HCT116 (cell line): ENCODE results near the gene FGF14. TPM values are rescaled to one million over a fixed set of nuclear protein-coding genes. Genes with fewer than 3 reads are reported as not detected.

ENCODE experiments used
- ATAC-seq: fragments of 200-7000 bp; cut with Tn5 transposase; 2 replicates; pipeline ENCODE4 v1.9.1; 2020; ENCODE audit warnings: mild to moderate bottlenecking, moderate library complexity
- BruUV-seq: library from RNA; stranded (reverse); fragments of 400-500 nt; replicated peaks from 2 replicates; lab custom pipeline; 2021; lab: Mats Ljungman, UMichigan
- CTCF ChIA-PET: fragments of 300-600 bp; sonication (Branson Sonifier 250); formaldehyde crosslinking; loops from one replicate; lab custom pipeline; 2021; ENCODE audit warnings: antibody characterized with exemption; lab: Charles Lee
- POLR2A ChIA-PET: fragments of 300-600, 350-600 bp; sonication (Branson Sonifier 250); formaldehyde crosslinking; loops from one replicate; lab custom pipeline; 2021; ENCODE audit warnings: antibody characterized with exemption; lab: Charles Lee
- RAD21 ChIA-PET, 2 experiments: fragments of 300-600 bp; sonication (Branson Sonifier 250); formaldehyde crosslinking; loops; one replicate each; lab custom pipeline; 2023; ENCODE audit warnings: low total read pairs in 2 of 2; ENCODE audit not compliant: uncharacterized antibody in 2 of 2, unreplicated experiment in 2 of 2, low non-redundant PET in 1 of 2; lab: Charles Lee
- DNase-seq: peaks from one replicate; pipeline ENCODE4 v3.0.0-alpha.2; 2010; ENCODE audit warnings: low read depth, low spot score
- H2AFZ ChIP-seq: fragments of 200-600 bp; shearing (Covaris generic), sonication (generic); 2 replicates; pipeline ENCODE4 v1.6.1; 2017; ENCODE audit warnings: low read depth, mixed run types, mixed read lengths, antibody characterized with exemption, low read length; ENCODE audit not compliant: poor library complexity, severe bottlenecking
- H3K27ac ChIP-seq: 2 replicates; pipeline ENCODE4 v1.5.1; 2012; ENCODE audit warnings: low read depth, low read length
- H3K27me3 ChIP-seq: fragments of 200-600 bp; sonication (generic); 2 replicates; pipeline ENCODE4 v1.6.1; 2016; ENCODE audit warnings: mixed run types, low read length, mixed read lengths; ENCODE audit not compliant: insufficient read depth
- H3K36me3 ChIP-seq, 2 experiments: fragments of 200-500 bp in 1 of 2; fragments of 200-600 bp in 1 of 2; sonication (Bioruptor generic) in 1 of 2; sonication (generic) in 1 of 2; 2 replicates each; pipeline versions ENCODE4 v1.5.1 to v1.6.1; 2014 to 2016; ENCODE audit warnings: low read length in 2 of 2, inconsistent platforms in 1 of 2, mixed read lengths in 1 of 2, mixed run types in 1 of 2; ENCODE audit not compliant: insufficient read depth in 2 of 2, control insufficient read depth in 1 of 2
- H3K4me1 ChIP-seq, 2 experiments: fragments of 200-600 bp in 1 of 2; sonication (generic) in 1 of 2; 2 replicates each; pipeline versions ENCODE4 v1.5.1 to v1.6.1; 2012 to 2017; ENCODE audit warnings: low read length in 2 of 2, inconsistent platforms in 1 of 2, mild to moderate bottlenecking in 1 of 2, mixed read lengths in 1 of 2, mixed run types in 1 of 2, moderate library complexity in 1 of 2; ENCODE audit not compliant: insufficient read depth in 2 of 2, control insufficient read depth in 1 of 2
- H3K4me2 ChIP-seq: fragments of 200-600 bp; sonication (generic); 2 replicates; pipeline ENCODE4 v1.6.1; 2017; ENCODE audit warnings: mixed run types, low read length, mixed read lengths
- H3K4me3 ChIP-seq, 2 experiments: fragments of 200-600 bp in 1 of 2; sonication (generic) in 1 of 2; replicated peaks in 1 of 2; 2 replicates each; pipeline ENCODE4 v1.5.1; 2011 to 2016; ENCODE audit warnings: low read length in 2 of 2, control low read depth in 1 of 2, low read depth in 1 of 2, mild to moderate bottlenecking in 1 of 2, mixed read lengths in 1 of 2, mixed run types in 1 of 2
- H3K79me2 ChIP-seq: fragments of 200-600 bp; sonication (generic); 2 replicates; pipeline ENCODE4 v1.6.1; 2017; ENCODE audit warnings: mild to moderate bottlenecking, mixed run types, low read length, moderate library complexity, mixed read lengths; ENCODE audit not compliant: insufficient read depth
- H3K9ac ChIP-seq: fragments of 200-600 bp; sonication (generic); 2 replicates; pipeline ENCODE4 v1.6.1; 2016; ENCODE audit warnings: low read length, mixed read lengths
- H3K9me2 ChIP-seq: fragments of 200-600 bp; sonication (generic), shearing (Covaris generic); 2 replicates; pipeline ENCODE4 v1.6.1; 2017; ENCODE audit warnings: mixed run types, mild to moderate bottlenecking, moderate library complexity; ENCODE audit not compliant: insufficient read depth
- H3K9me3 ChIP-seq, 2 experiments: fragments of 200-500 bp in 1 of 2; fragments of 200-600 bp in 1 of 2; sonication (Bioruptor generic) in 1 of 2; sonication (generic) in 1 of 2; 2 replicates each; pipeline ENCODE4 v1.6.1; 2014 to 2017; ENCODE audit warnings: low read length in 2 of 2, mixed read lengths in 2 of 2, inconsistent platforms in 1 of 2, low read depth in 1 of 2, mild to moderate bottlenecking in 1 of 2, mixed run types in 1 of 2, moderate library complexity in 1 of 2; ENCODE audit not compliant: control insufficient read depth in 1 of 2, insufficient read depth in 1 of 2
- H4K20me1 ChIP-seq: fragments of 200-600 bp; sonication (generic), shearing (Covaris generic); 2 replicates; pipeline ENCODE4 v1.6.1; 2017; ENCODE audit warnings: mixed run types, mild to moderate bottlenecking, moderate library complexity; ENCODE audit not compliant: insufficient read depth
- ATF3 ChIP-seq: IDR thresholded peaks from 2 replicates; pipeline ENCODE4 v1.6.1; 2012
- CBX3 ChIP-seq: IDR thresholded peaks from 2 replicates; pipeline ENCODE4 v1.6.1; 2012; ENCODE audit warnings: low read depth
- CEBPB ChIP-seq: IDR thresholded peaks from 2 replicates; pipeline ENCODE4 v1.6.1; 2012; ENCODE audit warnings: low read depth
- ELF1 ChIP-seq: IDR thresholded peaks from 2 replicates; pipeline ENCODE4 v1.6.1; 2012; ENCODE audit warnings: low read depth, borderline replicate concordance
- POLR2AphosphoS5 ChIP-seq: IDR thresholded peaks from 2 replicates; pipeline ENCODE4 v1.6.1; 2011; ENCODE audit warnings: mild to moderate bottlenecking, low read depth, low read length, moderate library complexity
- REST ChIP-seq: IDR thresholded peaks from 2 replicates; pipeline ENCODE4 v1.6.1; 2012; ENCODE audit warnings: low read depth
- SIN3A ChIP-seq: IDR thresholded peaks from 2 replicates; pipeline ENCODE4 v1.6.1; 2012; ENCODE audit warnings: low read depth
- TCF7L2 ChIP-seq: IDR thresholded peaks from 2 replicates; pipeline ENCODE4 v1.7.0; 2011; ENCODE audit warnings: borderline replicate concordance, inconsistent platforms; ENCODE audit not compliant: insufficient read depth, insufficient read length; ENCODE audit errors: extremely low read depth
- ZBTB33 ChIP-seq: IDR thresholded peaks from 2 replicates; pipeline ENCODE4 v1.6.1; 2011; ENCODE audit warnings: mild to moderate bottlenecking, low read length, moderate library complexity; ENCODE audit not compliant: insufficient replicate concordance; ENCODE audit errors: extremely low read depth
- ZFX ChIP-seq: fragments of 450-650 bp; IDR thresholded peaks from 2 replicates; pipeline ENCODE4 v1.6.1; 2017
- ZNF274 ChIP-seq: fragments of 200-500 bp; sonication (Bioruptor generic); IDR thresholded peaks from 2 replicates; pipeline ENCODE4 v1.6.1; 2014; ENCODE audit warnings: mild to moderate bottlenecking, low read depth, low read length, inconsistent platforms
- intact Hi-C: fragments of 100-400 bp; cut with micrococcal nuclease; formaldehyde crosslinking; loops from 2 replicates; pipeline ENCODE4 v1.10.0; 2022
- total RNA-seq: library from RNA; stranded (reverse); gene quantifications from one replicate; pipeline ENCODE4 v1.2.1, GENCODE V29; 2021; ENCODE audit not compliant: unreplicated experiment

FGF14 gene
- total RNA-seq, 1 experiment from 2014 or later = not detected

GRCh38 chr13:101811881-101812280 is 590.0 kb downstream of the FGF14 start:
- H3K79me2 ChIP-seq = no peaks in the 10 kb centered on the region
- intact Hi-C loops = no loop called here
- no peak overlapping the region for H3K9ac ChIP-seq
- no TSS peak for BruUV-seq
- no peak overlapping the region for H3K27ac ChIP-seq
- H3K4me2 ChIP-seq = no peak overlapping the region
- POLR2A ChIA-PET = no interaction called here
- H3K9me2 ChIP-seq = no peaks in the 10 kb centered on the region
- no peak for ATAC-seq
- no peak overlapping the region for H3K4me3 ChIP-seq
- RAD21 ChIA-PET = no interaction called here
- no peaks in the 10 kb centered on the region for H3K36me3 ChIP-seq
- H2AFZ ChIP-seq = no peak overlapping the region
- peaks cover 0 to 5% of the 10 kb centered on the region in 2 experiments; a peak in 2 of 4 replicates for H3K9me3 ChIP-seq
- H3K27me3 ChIP-seq = no peaks in the 10 kb centered on the region
- H4K20me1 ChIP-seq = no peaks in the 10 kb centered on the region
- CTCF ChIA-PET = no interaction called here
- no peak for TF ChIP-seq ATF3
- TF ChIP-seq ELF1 = no peak
- TF ChIP-seq ZBTB33 = no peak
- TF ChIP-seq POLR2AphosphoS5 = no peak
- no peak for TF ChIP-seq CEBPB
- no peak for DNase-seq
- H3K4me1 ChIP-seq = no peaks in the 10 kb centered on the region

GRCh38 chr13:101811284-101811839 is 590.5 kb downstream of the FGF14 start:
- POLR2A ChIA-PET = no interaction called here
- Histone ChIP-seq H2AFZ (no peak overlapping the region), H3K4me1 (no peaks in the 10 kb centered on the region), H3K27me3 (no peaks in the 10 kb centered on the region), H3K9me2 (no peaks in the 10 kb centered on the region), H3K9ac (no peak overlapping the region), H3K36me3 (no peaks in the 10 kb centered on the region), H3K9me3 (peaks cover 0 to 5% of the 10 kb centered on the region in 2 experiments; a peak in 1 of 4 replicates), H3K4me2 (no peak overlapping the region), H3K4me3 (no peak overlapping the region), H4K20me1 (no peaks in the 10 kb centered on the region), H3K79me2 (no peaks in the 10 kb centered on the region), H3K27ac (no peak overlapping the region)
- no TSS peak for BruUV-seq
- ATAC-seq = no peak
- intact Hi-C loops = no loop called here
- CTCF ChIA-PET = no interaction called here
- no peak for DNase-seq
- RAD21 ChIA-PET = no interaction called here
- TF ChIP-seq ELF1 = no peak
- TF ChIP-seq SIN3A = no peak
- no peak for TF ChIP-seq REST
- no peak for TF ChIP-seq ZFX
- TF ChIP-seq CBX3 = no peak
- no peak for TF ChIP-seq ZNF274
- no peak for TF ChIP-seq TCF7L2
